K562 (cell line): ENCODE measurements around the gene ELOF1. TPM values are rescaled to one million over a fixed set of nuclear protein-coding genes. Genes with fewer than 3 reads are reported as not detected.
A peak's percentile ranks its signal among the peaks of the same experiment; 100 is the strongest.

Experiments used
- CBFB ChIP-seq: sonication (generic); formaldehyde crosslinking; IDR thresholded peaks from 2 replicates; pipeline ENCODE4 v1.4.0; 2020; ENCODE audit warnings: mild to moderate bottlenecking, missing genetic modification reagents
- FOXA3 ChIP-seq, 2 experiments: fragments of 450-650 bp in 1 of 2; sonication (generic) in 1 of 2; formaldehyde crosslinking; IDR thresholded peaks in 1 of 2; conservative IDR thresholded peaks in 1 of 2; 2 replicates each; pipeline versions ENCODE4 v1.4.0 to v1.8.0; 2020 to 2022; ENCODE audit warnings: mild to moderate bottlenecking in 2 of 2, missing genetic modification reagents in 1 of 2
- HDGF ChIP-seq: fragments of 450-650 bp; IDR thresholded peaks from 2 replicates; pipeline ENCODE4 v1.6.1; 2016
- ILK ChIP-seq: fragments of 450-650 bp; IDR thresholded peaks from 2 replicates; pipeline ENCODE4 v1.6.1; 2016; ENCODE audit warnings: missing genetic modification characterization, low read depth, mild to moderate bottlenecking, missing compliant biosample characterization, moderate library complexity, borderline replicate concordance
- MAFG ChIP-seq: fragments of 450-650 bp; conservative IDR thresholded peaks from 2 replicates; pipeline ENCODE4 v1.6.1; 2016; ENCODE audit warnings: missing genetic modification characterization, missing compliant biosample characterization
- MEIS2 ChIP-seq: fragments of 450-650 bp; IDR thresholded peaks from 2 replicates; pipeline ENCODE4 v1.6.1; 2014; ENCODE audit warnings: mild to moderate bottlenecking; ENCODE audit not compliant: partially characterized antibody
- NR4A1 ChIP-seq, 2 experiments: fragments of 250-450 bp in 1 of 2; fragments of 450-650 bp in 1 of 2; sonication (Bioruptor Pico) in 1 of 2; IDR thresholded peaks; 2 replicates each; pipeline versions ENCODE4 v1.4.0 to v1.6.1; 2016 to 2020; ENCODE audit warnings: mild to moderate bottlenecking in 2 of 2, missing compliant biosample characterization in 1 of 2, missing genetic modification characterization in 1 of 2, moderate library complexity in 1 of 2
- OTX1 ChIP-seq: fragments of 450-650 bp; formaldehyde crosslinking; IDR thresholded peaks from 2 replicates; pipeline ENCODE4 v1.4.0; 2022; ENCODE audit warnings: mild to moderate bottlenecking
- SOX6 ChIP-seq: fragments of 450-650 bp; IDR thresholded peaks from 2 replicates; pipeline ENCODE4 v1.6.1; 2014; ENCODE audit warnings: mild to moderate bottlenecking
- SRSF1 ChIP-seq: fragments of 200-400 bp; formaldehyde crosslinking; IDR thresholded peaks from 2 replicates; pipeline ENCODE4 v1.6.1; 2017; ENCODE audit warnings: mild to moderate bottlenecking, low read depth, low read length, moderate library complexity
- ZC3H4 ChIP-seq: sonication (generic); formaldehyde crosslinking; IDR thresholded peaks from 2 replicates; pipeline ENCODE4 v1.9.0; 2021; ENCODE audit warnings: missing genetic modification reagents, borderline replicate concordance
- ZNF253 ChIP-seq: fragments of 250-450 bp; sonication (Bioruptor Pico); conservative IDR thresholded peaks from 2 replicates; pipeline ENCODE4 v1.6.1; 2021; ENCODE audit warnings: mild to moderate bottlenecking
- ZNF707 ChIP-seq: fragments of 250-450 bp; sonication (Bioruptor Pico); conservative IDR thresholded peaks from 2 replicates; pipeline ENCODE4 v1.8.0; 2022; ENCODE audit warnings: inconsistent platforms, mild to moderate bottlenecking, moderate library complexity
- ZNF717 ChIP-seq: fragments of 250-450 bp; sonication (Bioruptor Pico); IDR thresholded peaks from 2 replicates; pipeline ENCODE4 v1.5.0; 2021
- ZNF785 ChIP-seq: fragments of 250-450 bp; sonication (Bioruptor Pico); IDR thresholded peaks from 2 replicates; pipeline ENCODE4 v1.4.0; 2020; ENCODE audit warnings: mild to moderate bottlenecking
- ZNF830 ChIP-seq: fragments of 250-450 bp; sonication (Bioruptor Pico); IDR thresholded peaks from 2 replicates; pipeline ENCODE4 v1.5.0; 2021; ENCODE audit warnings: mild to moderate bottlenecking
- ZSCAN29 ChIP-seq: fragments of 450-650 bp; IDR thresholded peaks from 2 replicates; pipeline ENCODE4 v1.6.1; 2017
- polyA plus RNA-seq, 8 experiments: library from polyadenylated mRNA; depleted of rRNA in 4 of 8; stranded (reverse) in 5 of 8; unstranded in 3 of 8; fragments of >200 nt; fragmentation: Nextera tagmentation in 2 of 8; fragmentation: Illumina TruSeq in 1 of 8; extraction: Ambion mirVana in 2 of 8; extraction: Trizol in 1 of 8; gene quantifications; 2 replicates each; pipeline versions ENCODE4 v1.2.1 to v1.2.3, GENCODE V29; 2011 to 2014; ENCODE audit warnings: inconsistent platforms in 1 of 8, missing spikeins in 1 of 8
- total RNA-seq, 7 experiments: library from RNA; depleted of rRNA in 6 of 7; stranded (reverse); fragments of >200 nt in 6 of 7; fragmentation: Illumina TruSeq in 2 of 7; extraction: Trizol in 2 of 7; gene quantifications; 2 replicates each; pipeline versions ENCODE4 v1.2.1 to v1.2.3, GENCODE V29; 2011 to 2021; ENCODE audit warnings: low replicate concordance in 1 of 7
- TF ChIP-seq, protein P1 (sequence below): fragments of 450-650 bp; formaldehyde crosslinking; conservative IDR thresholded peaks from 2 replicates; pipeline ENCODE4 v1.4.0; 2022; ENCODE audit warnings: mild to moderate bottlenecking, missing genetic modification characterization
- TF ChIP-seq, protein P2 (sequence below): sonication (generic); formaldehyde crosslinking; IDR thresholded peaks from 2 replicates; pipeline ENCODE4 v1.5.0; 2020; ENCODE audit warnings: missing genetic modification reagents
- TF ChIP-seq, protein P3 (sequence below): fragments of 450-650 bp; IDR thresholded peaks from 2 replicates; pipeline ENCODE4 v1.6.1; 2016

Gene ELOF1
- total and polyA plus RNA-seq, 9 of the 15 experiments (the other 6 are each of a cell fraction or from before 2014, with no cell fraction given) = 16.7 to 147 (median 74.2) TPM

DNA sequence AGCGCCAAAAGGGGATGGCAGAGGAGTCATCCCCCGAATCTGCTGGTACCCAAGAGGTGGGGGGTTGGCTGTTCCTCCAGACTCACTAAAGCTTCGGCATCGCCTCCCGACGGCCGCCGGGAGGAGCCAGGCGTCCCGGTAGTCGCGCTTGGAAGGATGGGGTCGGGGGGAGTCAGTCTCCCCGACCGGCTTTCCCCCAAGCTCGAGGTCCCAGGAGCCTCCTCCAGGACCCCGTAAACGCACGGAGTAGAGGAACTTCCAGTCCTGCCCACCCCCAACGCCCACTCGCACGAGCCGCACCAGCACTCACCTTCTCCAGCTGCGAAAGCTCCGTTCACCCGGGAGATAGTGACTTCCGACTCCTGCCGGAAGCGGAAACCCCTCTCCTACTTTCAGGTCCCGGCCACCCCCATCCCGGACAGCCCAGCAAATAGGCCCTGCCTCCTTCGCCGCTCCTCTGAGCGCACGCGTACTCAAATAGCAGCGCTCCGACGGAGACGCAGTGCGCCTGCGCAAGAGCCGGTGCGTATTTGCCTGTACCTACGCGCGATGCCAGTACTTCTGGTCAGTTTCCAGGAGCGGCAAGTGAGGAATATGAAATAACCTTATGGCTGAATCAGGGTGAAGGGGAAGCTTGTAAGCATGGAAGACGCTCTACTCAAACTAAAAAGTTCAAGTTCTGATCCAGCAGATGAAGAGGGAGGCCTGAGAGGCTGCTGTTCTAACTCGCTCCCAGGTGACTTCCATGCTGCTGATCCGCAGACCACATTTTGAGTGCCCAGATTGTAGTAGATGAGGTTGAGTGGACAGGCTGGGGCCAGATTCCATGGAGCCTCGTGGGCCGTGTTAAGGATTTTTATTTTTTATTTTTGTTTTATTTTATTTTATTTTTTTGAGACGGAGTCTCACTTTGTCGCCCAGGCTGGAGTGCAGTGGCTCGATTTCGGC, at the start of gene ELOF1 (continued):
- TF ChIP-seq, protein P1, sequence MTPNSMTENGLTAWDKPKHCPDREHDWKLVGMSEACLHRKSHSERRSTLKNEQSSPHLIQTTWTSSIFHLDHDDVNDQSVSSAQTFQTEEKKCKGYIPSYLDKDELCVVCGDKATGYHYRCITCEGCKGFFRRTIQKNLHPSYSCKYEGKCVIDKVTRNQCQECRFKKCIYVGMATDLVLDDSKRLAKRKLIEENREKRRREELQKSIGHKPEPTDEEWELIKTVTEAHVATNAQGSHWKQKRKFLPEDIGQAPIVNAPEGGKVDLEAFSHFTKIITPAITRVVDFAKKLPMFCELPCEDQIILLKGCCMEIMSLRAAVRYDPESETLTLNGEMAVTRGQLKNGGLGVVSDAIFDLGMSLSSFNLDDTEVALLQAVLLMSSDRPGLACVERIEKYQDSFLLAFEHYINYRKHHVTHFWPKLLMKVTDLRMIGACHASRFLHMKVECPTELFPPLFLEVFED (CRISPR knock-in tag) = no peak
- TF ChIP-seq FOXA3 (CRISPR knock-in tag; conservative IDR thresholded peaks at IDR 0.05 in 1 of 2, IDR thresholded peaks at IDR 0.05 in 1 of 2) = peak; percentile 97 to 98
- TF ChIP-seq ZNF707 (CRISPR knock-in tag) = no peak
- no peak for TF ChIP-seq OTX1 (CRISPR knock-in tag)
- no peak for TF ChIP-seq ZNF785
- TF ChIP-seq ZSCAN29 = no peak
- TF ChIP-seq, protein P2, sequence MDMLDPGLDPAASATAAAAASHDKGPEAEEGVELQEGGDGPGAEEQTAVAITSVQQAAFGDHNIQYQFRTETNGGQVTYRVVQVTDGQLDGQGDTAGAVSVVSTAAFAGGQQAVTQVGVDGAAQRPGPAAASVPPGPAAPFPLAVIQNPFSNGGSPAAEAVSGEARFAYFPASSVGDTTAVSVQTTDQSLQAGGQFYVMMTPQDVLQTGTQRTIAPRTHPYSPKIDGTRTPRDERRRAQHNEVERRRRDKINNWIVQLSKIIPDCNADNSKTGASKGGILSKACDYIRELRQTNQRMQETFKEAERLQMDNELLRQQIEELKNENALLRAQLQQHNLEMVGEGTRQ = no peak
- no peak for TF ChIP-seq ZC3H4 (CRISPR knock-in tag)
- no peak for TF ChIP-seq NR4A1 (CRISPR knock-in tag; IDR thresholded peaks at IDR 0.05)
- TF ChIP-seq NR4A1 (tag; IDR thresholded peaks at IDR 0.05) = no peak
- TF ChIP-seq, protein P3, sequence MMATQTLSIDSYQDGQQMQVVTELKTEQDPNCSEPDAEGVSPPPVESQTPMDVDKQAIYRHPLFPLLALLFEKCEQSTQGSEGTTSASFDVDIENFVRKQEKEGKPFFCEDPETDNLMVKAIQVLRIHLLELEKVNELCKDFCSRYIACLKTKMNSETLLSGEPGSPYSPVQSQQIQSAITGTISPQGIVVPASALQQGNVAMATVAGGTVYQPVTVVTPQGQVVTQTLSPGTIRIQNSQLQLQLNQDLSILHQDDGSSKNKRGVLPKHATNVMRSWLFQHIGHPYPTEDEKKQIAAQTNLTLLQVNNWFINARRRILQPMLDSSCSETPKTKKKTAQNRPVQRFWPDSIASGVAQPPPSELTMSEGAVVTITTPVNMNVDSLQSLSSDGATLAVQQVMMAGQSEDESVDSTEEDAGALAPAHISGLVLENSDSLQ = peak; percentile 62
- TF ChIP-seq SRSF1 = no peak
- peak; percentile 95 for TF ChIP-seq MEIS2
- TF ChIP-seq CBFB (CRISPR knock-in tag) = no peak
- TF ChIP-seq SOX6 = peak; percentile 16; the same call in 1 of the 2 replicates
- TF ChIP-seq MAFG (tag) = no peak
- peak; percentile 29; the same call in 1 of the 2 replicates for TF ChIP-seq ZNF830 (CRISPR knock-in tag)
- no peak for TF ChIP-seq ZNF253 (CRISPR knock-in tag)
- no peak for TF ChIP-seq ZNF717 (CRISPR knock-in tag)
- no peak for TF ChIP-seq ILK
- TF ChIP-seq HDGF = no peak
